ENCODE measurements around the gene ALDH3B1. TPM values are rescaled to one million over a fixed set of nuclear protein-coding genes. Genes with fewer than 3 reads are reported as not detected.
A peak's percentile ranks its signal among the peaks of the same experiment; 100 is the strongest.

ALDH3B1 gene
- total and polyA plus RNA-seq, 8 donors = 3.2 to 13.7 (median 8.0) TPM

GRCh38 chr11:68044898-68045351, 34.8 kb downstream of the ALDH3B1 start:
- H3K36me3 ChIP-seq = peaks cover 8 to 27% (median 9%) of the 10 kb centered on the region in 3 donors
- H3K27me3 ChIP-seq = no peaks in the 10 kb centered on the region
- peak in 3 of 6 donors; percentile 30 to 77 (median 49) for DNase-seq
- no peak for ATAC-seq
- 91 to 95% methylated on average over 18 of the region's 18 CpGs for WGBS, 2 donors
- peaks cover 0 to 24% (median 21%) of the 10 kb centered on the region in 3 donors for H3K4me1 ChIP-seq
- intact Hi-C loops (cut with DNase I) = loop anchor here in 1 of 3 donors (10.0 kb wide), 1 partner anchor 160 kb away; no protein-coding TSS in a partner anchor
- no peaks in the 10 kb centered on the region for H3K9me3 ChIP-seq
- H3K27ac ChIP-seq = no peak overlapping the region
- no peak for TF ChIP-seq CTCF (IDR thresholded peaks at IDR 0.05)
- no peak for FAIRE-seq
- H3K4me3 ChIP-seq = no peak overlapping the region

DNA sequence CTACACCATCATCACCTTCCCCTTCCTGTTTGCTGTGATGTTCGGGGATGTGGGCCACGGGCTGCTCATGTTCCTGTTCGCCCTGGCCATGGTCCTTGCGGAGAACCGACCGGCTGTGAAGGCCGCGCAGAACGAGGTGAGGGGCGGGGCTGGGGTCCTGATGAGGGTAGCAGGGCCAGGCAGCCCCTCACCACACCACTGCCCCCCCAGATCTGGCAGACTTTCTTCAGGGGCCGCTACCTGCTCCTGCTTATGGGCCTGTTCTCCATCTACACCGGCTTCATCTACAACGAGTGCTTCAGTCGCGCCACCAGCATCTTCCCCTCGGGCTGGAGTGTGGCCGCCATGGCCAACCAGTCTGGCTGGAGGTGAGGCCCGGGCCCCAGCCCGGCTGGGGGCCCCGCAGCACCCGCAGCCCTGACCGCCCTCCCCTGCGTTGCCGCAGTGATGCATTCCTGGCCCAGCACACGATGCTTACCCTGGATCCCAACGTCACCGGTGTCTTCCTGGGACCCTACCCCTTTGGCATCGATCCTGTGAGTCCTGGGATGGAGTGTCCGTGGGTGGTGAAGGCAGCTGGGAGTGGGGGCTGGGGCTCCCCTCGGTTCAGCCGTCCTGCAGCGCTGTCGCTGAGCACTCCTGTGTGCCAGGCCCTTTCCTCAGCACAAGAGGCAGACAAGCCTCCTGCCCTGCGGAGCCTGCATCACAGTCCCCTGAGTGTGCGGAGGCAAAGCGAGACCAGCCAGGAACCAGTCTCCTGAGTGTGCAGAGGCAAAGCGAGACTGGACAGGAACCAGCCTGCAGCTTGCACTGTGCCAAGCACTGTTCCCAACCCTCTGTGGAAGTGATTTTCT, 37.5 kb downstream of the ALDH3B1 start:
- no peak for FAIRE-seq
- peaks cover 8 to 51% (median 12%) of the 10 kb centered on the region in 3 donors for H3K36me3 ChIP-seq

DNA sequence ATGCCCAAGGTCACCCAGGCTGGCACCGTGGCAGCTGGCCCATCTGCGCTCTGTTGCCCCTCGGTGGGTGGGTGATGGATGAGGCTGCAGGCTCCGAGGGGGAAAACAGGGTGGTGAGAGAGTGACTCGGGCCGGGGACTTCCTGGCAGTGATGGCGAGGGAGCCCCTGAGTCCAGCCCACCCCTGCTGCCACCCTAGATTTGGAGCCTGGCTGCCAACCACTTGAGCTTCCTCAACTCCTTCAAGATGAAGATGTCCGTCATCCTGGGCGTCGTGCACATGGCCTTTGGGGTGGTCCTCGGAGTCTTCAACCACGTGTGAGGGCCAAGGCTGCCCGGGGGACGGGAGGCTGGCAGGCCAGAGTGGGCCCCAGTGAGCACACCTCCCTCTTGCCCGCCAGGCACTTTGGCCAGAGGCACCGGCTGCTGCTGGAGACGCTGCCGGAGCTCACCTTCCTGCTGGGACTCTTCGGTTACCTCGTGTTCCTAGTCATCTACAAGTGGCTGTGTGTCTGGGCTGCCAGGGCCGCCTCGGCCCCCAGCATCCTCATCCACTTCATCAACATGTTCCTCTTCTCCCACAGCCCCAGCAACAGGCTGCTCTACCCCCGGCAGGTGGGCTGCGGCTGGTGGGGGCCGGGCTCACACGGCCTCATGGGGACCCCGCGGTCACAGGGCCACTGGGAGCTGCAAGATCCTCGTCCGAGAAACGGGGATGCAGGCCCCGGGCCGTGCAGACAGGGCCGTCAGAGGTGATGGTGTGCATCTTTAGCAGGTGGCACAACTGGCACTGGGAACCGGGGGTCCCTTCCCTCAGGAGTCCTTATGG, 38.8 kb downstream of the ALDH3B1 start:
- FAIRE-seq (no peak), DNase-seq (peak in 3 of 6 donors; percentile 20 to 76 (median 48))
- peaks cover 0 to 8% (median 3%) of the 10 kb centered on the region in 3 donors for H3K4me1 ChIP-seq

More for the DNA sequence above, 37.5 kb downstream of the ALDH3B1 start:
- DNase-seq (peak in 1 of 6 donors; percentile 51), ATAC-seq (no peak)
- H3K27me3 ChIP-seq = no peaks in the 10 kb centered on the region
- H3K9me3 ChIP-seq = no peaks in the 10 kb centered on the region
- TF ChIP-seq CTCF (IDR thresholded peaks at IDR 0.05) = no peak
- H3K27ac ChIP-seq = no peak overlapping the region
- peaks cover 0 to 14% (median 13%) of the 10 kb centered on the region in 3 donors for H3K4me1 ChIP-seq
- intact Hi-C loops (cut with DNase I) = loop anchor here in 1 of 3 donors (10.0 kb wide), 1 partner anchor 157 kb away; no protein-coding TSS in a partner anchor
- H3K4me3 ChIP-seq = no peak overlapping the region
- 86 to 88% methylated on average over 30 to 37 of the region's 37 CpGs for WGBS, 2 donors

More for the DNA sequence above, 38.8 kb downstream of the ALDH3B1 start:
- TF ChIP-seq CTCF (IDR thresholded peaks at IDR 0.05) = no peak
- Histone ChIP-seq H3K27ac (peak overlapping the region; percentile 17 to 64 (median 40)), H3K27me3 (no peaks in the 10 kb centered on the region), H3K36me3 (peaks cover 8 to 51% (median 12%) of the 10 kb centered on the region in 3 donors), H3K4me3 (no peak overlapping the region), H3K9me3 (no peaks in the 10 kb centered on the region)
- no peak for ATAC-seq
- 83 to 84% methylated on average over 35 of the region's 35 CpGs for WGBS, 2 donors
- intact Hi-C loops (cut with DNase I) = loop anchor here in 1 of 3 donors (10.0 kb wide), 1 partner anchor 156 kb away; no protein-coding TSS in a partner anchor

Data from pancreas (tissue), 10 donors.